Measurements from ENCODE around the gene MUSK. TPM values are rescaled to one million over a fixed set of nuclear protein-coding genes. Genes with fewer than 3 reads are reported as not detected.
"Not testable (repeated sequence)": the region's sequence is repeated elsewhere in the genome, so short reads cannot be mapped to it uniquely, and the experiment has no call there.

The MUSK gene
- total RNA-seq, 1 experiment from 2014 or later, result not detected

DNA sequence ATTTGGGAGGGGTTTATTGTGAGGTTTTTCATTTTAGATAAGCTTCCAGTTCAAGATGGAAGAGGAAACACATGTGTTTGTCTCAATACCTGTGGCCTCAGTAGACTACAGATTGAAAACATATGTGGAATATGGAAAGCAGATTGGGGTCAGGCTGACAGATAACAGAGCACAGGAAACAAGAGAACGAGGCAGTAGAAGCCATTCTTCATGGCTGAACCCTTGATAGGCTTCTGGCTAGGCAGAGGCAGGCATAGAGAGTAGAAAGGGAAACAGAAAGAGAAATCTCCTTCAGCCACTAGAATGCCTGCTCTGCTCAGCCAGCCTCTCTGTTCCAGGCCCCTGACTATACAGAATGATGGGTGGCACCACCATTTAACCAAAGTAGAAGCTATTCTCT, 152.5 kb downstream of the MUSK start:
- intact Hi-C loops (cut with micrococcal nuclease), result no loop called here
- POLR2A ChIA-PET (ENCODE audit: unreplicated experiment), result no interaction called here
- Histone ChIP-seq H3F3A (ENCODE audit: low read length, unreplicated experiment) (no peaks in the 10 kb centered on the region), H3K27ac (ENCODE audit: low read length) (no peak overlapping the region), H3K79me2 (ENCODE audit: low read length) (no peaks in the 10 kb centered on the region), H3K4me1 (ENCODE audit: insufficient read depth, low read length) (peaks cover 4% of the 10 kb centered on the region; the same call in 1 of the 2 replicates), H3K9me3 (ENCODE audit: low read length) (no peaks in the 10 kb centered on the region), H3K27me3 (ENCODE audit: low read length) (no peaks in the 10 kb centered on the region), H3K4me3 (ENCODE audit: low read length) (no peak overlapping the region), H2AFZ (ENCODE audit: low read length) (no peak overlapping the region), H3K4me2 (ENCODE audit: low read length) (no peak overlapping the region), H3K9ac (ENCODE audit: low read length) (no peak overlapping the region), H4K20me1 (ENCODE audit: low read length) (no peaks in the 10 kb centered on the region), H3K9me2 (replicated peaks; ENCODE audit: low read length) (no peaks in the 10 kb centered on the region), H3K36me3 (ENCODE audit: low read depth, low read length) (no peaks in the 10 kb centered on the region)
- CTCF ChIA-PET, result no interaction called here
- TF ChIP-seq EZH2 (IDR thresholded peaks at IDR 0.05; ENCODE audit: low read length, unreplicated experiment) (no peak), EZH2phosphoT487 (IDR thresholded peaks at IDR 0.05; ENCODE audit: borderline replicate concordance, low read length) (no peak)
- TF ChIP-seq, protein P1, sequence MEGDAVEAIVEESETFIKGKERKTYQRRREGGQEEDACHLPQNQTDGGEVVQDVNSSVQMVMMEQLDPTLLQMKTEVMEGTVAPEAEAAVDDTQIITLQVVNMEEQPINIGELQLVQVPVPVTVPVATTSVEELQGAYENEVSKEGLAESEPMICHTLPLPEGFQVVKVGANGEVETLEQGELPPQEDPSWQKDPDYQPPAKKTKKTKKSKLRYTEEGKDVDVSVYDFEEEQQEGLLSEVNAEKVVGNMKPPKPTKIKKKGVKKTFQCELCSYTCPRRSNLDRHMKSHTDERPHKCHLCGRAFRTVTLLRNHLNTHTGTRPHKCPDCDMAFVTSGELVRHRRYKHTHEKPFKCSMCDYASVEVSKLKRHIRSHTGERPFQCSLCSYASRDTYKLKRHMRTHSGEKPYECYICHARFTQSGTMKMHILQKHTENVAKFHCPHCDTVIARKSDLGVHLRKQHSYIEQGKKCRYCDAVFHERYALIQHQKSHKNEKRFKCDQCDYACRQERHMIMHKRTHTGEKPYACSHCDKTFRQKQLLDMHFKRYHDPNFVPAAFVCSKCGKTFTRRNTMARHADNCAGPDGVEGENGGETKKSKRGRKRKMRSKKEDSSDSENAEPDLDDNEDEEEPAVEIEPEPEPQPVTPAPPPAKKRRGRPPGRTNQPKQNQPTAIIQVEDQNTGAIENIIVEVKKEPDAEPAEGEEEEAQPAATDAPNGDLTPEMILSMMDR (conservative IDR thresholded peaks at IDR 0.05; ENCODE audit: low read depth, low read length), result no peak
- ATAC-seq (no peak), DNase-seq (no peak)
- BruUV-seq (replicated peaks), result no TSS peak

- BruUV-seq (replicated peaks); H3F3A ChIP-seq (ENCODE audit: low read length, unreplicated experiment); ATAC-seq; H3K36me3 ChIP-seq (ENCODE audit: low read depth, low read length); POLR2A ChIA-PET (ENCODE audit: unreplicated experiment); H3K27me3 ChIP-seq (ENCODE audit: low read length); DNase-seq; H3K9me3 ChIP-seq (ENCODE audit: low read length); H3K9me2 ChIP-seq (replicated peaks; ENCODE audit: low read length); H3K79me2 ChIP-seq (ENCODE audit: low read length); H3K9ac ChIP-seq (ENCODE audit: low read length); H3K27ac ChIP-seq (ENCODE audit: low read length); H4K20me1 ChIP-seq (ENCODE audit: low read length); CTCF ChIA-PET; H2AFZ ChIP-seq (ENCODE audit: low read length); H3K4me2 ChIP-seq (ENCODE audit: low read length); H3K4me3 ChIP-seq (ENCODE audit: low read length); H3K4me1 ChIP-seq (ENCODE audit: insufficient read depth, low read length); intact Hi-C loops (cut with micrococcal nuclease): not testable (repeated sequence)
Measured at GRCh38 chr9:110825129-110825528, 156.5 kb downstream of the MUSK start.

DNA sequence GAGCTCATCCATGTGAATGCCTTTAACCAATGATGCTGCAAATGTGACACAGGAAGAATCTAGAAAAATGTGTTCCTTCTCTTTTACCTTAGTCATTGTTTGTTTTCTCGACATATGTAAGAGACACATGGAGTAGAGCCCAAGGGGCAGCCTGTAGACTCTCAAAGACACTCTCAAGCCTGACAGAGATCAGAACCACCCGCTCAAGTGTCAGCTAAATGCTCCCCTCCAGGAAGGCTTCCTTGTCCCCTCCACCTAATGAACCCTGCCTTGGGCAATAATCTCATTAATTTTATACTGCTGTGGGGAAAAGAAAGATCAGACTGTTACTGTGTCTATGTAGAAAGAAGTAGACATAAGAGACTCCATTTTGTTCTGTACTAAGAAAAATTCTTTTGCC, 157.4 kb downstream of the MUSK start:
- Histone ChIP-seq H4K20me1 (ENCODE audit: low read length) (no peaks in the 10 kb centered on the region), H3K4me2 (ENCODE audit: low read length) (no peak overlapping the region), H3K36me3 (ENCODE audit: low read depth, low read length) (no peaks in the 10 kb centered on the region), H2AFZ (ENCODE audit: low read length) (no peak overlapping the region), H3F3A (ENCODE audit: low read length, unreplicated experiment) (no peaks in the 10 kb centered on the region), H3K4me1 (ENCODE audit: insufficient read depth, low read length) (no peaks in the 10 kb centered on the region), H3K27me3 (ENCODE audit: low read length) (no peaks in the 10 kb centered on the region), H3K9ac (ENCODE audit: low read length) (no peak overlapping the region), H3K27ac (ENCODE audit: low read length) (no peak overlapping the region), H3K9me2 (replicated peaks; ENCODE audit: low read length) (no peaks in the 10 kb centered on the region), H3K9me3 (ENCODE audit: low read length) (no peaks in the 10 kb centered on the region), H3K4me3 (ENCODE audit: low read length) (no peak overlapping the region), H3K79me2 (ENCODE audit: low read length) (no peaks in the 10 kb centered on the region)
- ATAC-seq, result no peak
- TF ChIP-seq EZH2phosphoT487 (IDR thresholded peaks at IDR 0.05; ENCODE audit: borderline replicate concordance, low read length) (no peak), EZH2 (IDR thresholded peaks at IDR 0.05; ENCODE audit: low read length, unreplicated experiment) (no peak)
- TF ChIP-seq, protein P1 (conservative IDR thresholded peaks at IDR 0.05; ENCODE audit: low read depth, low read length), result no peak
- POLR2A ChIA-PET (ENCODE audit: unreplicated experiment), result no interaction called here
- intact Hi-C loops (cut with micrococcal nuclease), result no loop called here
- no peak for DNase-seq
- BruUV-seq (replicated peaks), result no TSS peak
- CTCF ChIA-PET, result no interaction called here

GRCh38 chr9:110826400-110826799, 157.8 kb downstream of the MUSK start:
- H3K4me2 ChIP-seq (ENCODE audit: low read length); H3K27me3 ChIP-seq (ENCODE audit: low read length); H3K9me2 ChIP-seq (replicated peaks; ENCODE audit: low read length); POLR2A ChIA-PET (ENCODE audit: unreplicated experiment); H3K9ac ChIP-seq (ENCODE audit: low read length); H3K4me3 ChIP-seq (ENCODE audit: low read length); H3K27ac ChIP-seq (ENCODE audit: low read length); DNase-seq; H3K36me3 ChIP-seq (ENCODE audit: low read depth, low read length); ATAC-seq; H3K4me1 ChIP-seq (ENCODE audit: insufficient read depth, low read length); H3K79me2 ChIP-seq (ENCODE audit: low read length); CTCF ChIA-PET; intact Hi-C loops (cut with micrococcal nuclease); H2AFZ ChIP-seq (ENCODE audit: low read length); H3F3A ChIP-seq (ENCODE audit: low read length, unreplicated experiment); H4K20me1 ChIP-seq (ENCODE audit: low read length); BruUV-seq (replicated peaks); H3K9me3 ChIP-seq (ENCODE audit: low read length): not testable (repeated sequence)

Measured in PC-3 (cell line).